ENCODE data around the gene MET. TPM values are rescaled to one million over a fixed set of nuclear protein-coding genes. Genes with fewer than 3 reads are reported as not detected.

MET gene
- total RNA-seq, 1 donor from 2014 or later: 0.56 TPM

DNA sequence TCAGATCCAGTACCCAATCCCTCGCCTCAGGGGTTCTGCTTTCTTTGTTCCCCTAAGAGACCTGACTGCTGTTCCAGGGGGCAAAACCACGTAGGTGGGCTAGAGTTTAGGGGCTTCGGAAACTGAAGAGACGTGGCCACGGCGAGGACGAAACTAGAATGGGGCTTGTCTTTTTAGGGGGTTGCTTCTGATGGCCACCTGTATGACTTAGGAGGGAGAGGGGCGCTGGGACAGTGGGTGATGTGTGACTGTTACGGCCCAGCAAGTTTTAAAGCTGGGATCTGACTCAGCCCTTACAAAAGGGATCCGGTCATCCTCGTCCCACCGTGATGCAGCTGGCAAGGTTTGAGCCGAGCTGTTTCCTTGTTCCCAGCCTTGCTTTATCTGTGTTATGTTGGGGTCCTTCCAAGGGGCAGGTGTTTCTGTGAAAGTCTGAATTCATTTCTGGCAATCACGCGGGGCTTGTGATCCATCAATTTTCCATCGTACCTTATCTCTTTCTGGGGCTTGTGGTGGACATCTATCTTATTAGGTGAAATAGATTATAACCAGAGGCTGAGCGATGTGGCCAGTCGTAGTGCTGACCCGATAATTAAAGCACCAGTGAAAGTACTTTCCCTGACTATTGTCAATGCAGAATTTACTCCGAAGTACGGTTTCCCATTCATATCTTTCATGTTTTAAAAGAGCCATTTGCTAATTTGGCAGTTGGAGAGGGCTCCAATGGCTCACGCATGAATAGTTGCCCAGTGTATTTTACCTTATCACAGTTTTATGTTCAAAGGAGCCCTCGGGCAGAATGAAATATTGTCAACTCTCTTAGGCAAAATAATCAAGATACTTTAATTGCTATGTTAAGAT, 830 bp downstream of the MET start:
- no peak for DNase-seq
- Mint-ChIP-seq H3K4me3 (ENCODE audit: unreplicated experiment) (peak overlapping the region; percentile 77), H3K4me1 (ENCODE audit: low read depth, unreplicated experiment) (peaks cover 5% of the 10 kb centered on the region), H3K36me3 (ENCODE audit: unreplicated experiment) (no peaks in the 10 kb centered on the region), H3K9me3 (ENCODE audit: unreplicated experiment) (peaks cover 2% of the 10 kb centered on the region), H3K27me3 (ENCODE audit: unreplicated experiment) (peaks cover 7% of the 10 kb centered on the region), H3K27ac (ENCODE audit: unreplicated experiment) (peak overlapping the region; percentile 46)
- TF ChIP-seq, protein P1, sequence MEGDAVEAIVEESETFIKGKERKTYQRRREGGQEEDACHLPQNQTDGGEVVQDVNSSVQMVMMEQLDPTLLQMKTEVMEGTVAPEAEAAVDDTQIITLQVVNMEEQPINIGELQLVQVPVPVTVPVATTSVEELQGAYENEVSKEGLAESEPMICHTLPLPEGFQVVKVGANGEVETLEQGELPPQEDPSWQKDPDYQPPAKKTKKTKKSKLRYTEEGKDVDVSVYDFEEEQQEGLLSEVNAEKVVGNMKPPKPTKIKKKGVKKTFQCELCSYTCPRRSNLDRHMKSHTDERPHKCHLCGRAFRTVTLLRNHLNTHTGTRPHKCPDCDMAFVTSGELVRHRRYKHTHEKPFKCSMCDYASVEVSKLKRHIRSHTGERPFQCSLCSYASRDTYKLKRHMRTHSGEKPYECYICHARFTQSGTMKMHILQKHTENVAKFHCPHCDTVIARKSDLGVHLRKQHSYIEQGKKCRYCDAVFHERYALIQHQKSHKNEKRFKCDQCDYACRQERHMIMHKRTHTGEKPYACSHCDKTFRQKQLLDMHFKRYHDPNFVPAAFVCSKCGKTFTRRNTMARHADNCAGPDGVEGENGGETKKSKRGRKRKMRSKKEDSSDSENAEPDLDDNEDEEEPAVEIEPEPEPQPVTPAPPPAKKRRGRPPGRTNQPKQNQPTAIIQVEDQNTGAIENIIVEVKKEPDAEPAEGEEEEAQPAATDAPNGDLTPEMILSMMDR (IDR thresholded peaks at IDR 0.05; ENCODE audit: partially characterized antibody, unreplicated experiment): no peak

DNA sequence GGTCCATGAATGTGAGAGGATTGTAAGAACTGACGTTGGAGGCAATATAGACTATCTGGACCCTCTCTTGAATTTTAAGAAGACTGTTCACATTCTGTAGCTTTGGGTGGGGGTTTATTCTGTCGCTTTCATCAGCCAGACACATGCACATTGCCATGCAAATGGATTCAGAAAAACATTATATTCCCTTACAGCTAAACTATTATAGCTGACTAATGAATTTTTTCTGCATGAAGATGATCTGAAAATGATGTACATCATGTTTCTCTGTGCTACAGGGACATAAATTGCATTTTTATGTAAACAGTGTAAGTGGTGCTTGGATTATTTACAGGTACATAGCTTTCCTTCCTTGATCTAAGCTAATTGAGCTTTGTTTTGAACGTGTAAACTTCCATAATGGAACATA, 1.5 kb downstream of the MET start:
- Mint-ChIP-seq H3K27me3 (ENCODE audit: unreplicated experiment) (peaks cover 7% of the 10 kb centered on the region), H3K27ac (ENCODE audit: unreplicated experiment) (no peak overlapping the region)

DNA sequence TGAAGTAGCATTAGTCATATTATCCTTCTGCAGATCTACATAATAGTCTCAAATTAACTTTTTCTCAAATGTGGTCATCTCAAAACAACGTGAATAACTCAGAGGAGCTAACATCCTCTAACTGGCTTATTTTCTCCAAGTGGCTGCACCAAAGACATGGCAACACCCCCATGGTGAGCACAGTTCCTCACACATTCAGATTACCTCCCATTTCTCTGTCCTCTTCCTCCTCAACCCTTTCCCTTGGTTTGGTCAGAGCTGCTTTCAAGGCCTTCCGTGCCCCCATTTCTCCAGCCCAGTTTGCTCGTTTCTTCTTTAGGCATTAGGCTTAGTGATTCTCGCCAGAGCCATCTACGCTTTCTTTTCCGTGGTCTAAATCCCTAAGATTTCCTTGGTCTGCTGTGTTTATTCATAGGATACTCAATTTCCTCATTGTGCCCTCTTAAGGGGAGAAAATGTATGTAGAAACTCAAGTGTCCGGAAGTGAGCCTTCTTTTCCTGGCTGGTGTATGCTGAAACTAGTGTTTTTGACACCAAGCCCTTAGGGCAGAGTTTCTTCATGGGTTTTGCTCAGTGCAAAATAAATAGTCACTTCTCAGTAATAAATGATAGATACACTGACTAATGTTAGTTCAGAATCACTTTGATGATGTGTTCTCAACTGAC, 2.6 kb downstream of the MET start:
- Mint-ChIP-seq H3K27me3 (ENCODE audit: unreplicated experiment) (peaks cover 7% of the 10 kb centered on the region), H3K36me3 (ENCODE audit: unreplicated experiment) (no peaks in the 10 kb centered on the region), H3K27ac (ENCODE audit: unreplicated experiment) (no peak overlapping the region), H3K9me3 (ENCODE audit: unreplicated experiment) (peaks cover 2% of the 10 kb centered on the region), H3K4me3 (ENCODE audit: unreplicated experiment) (no peak overlapping the region), H3K4me1 (ENCODE audit: low read depth, unreplicated experiment) (peaks cover 8% of the 10 kb centered on the region)
- TF ChIP-seq, protein P1 (IDR thresholded peaks at IDR 0.05; ENCODE audit: partially characterized antibody, unreplicated experiment): no peak
- DNase-seq: no peak

More for the DNA sequence above, 1.5 kb downstream of the MET start:
- no peak overlapping the region for H3K4me3 Mint-ChIP-seq (ENCODE audit: unreplicated experiment)
- H3K9me3 Mint-ChIP-seq (ENCODE audit: unreplicated experiment): peaks cover 2% of the 10 kb centered on the region
- H3K4me1 Mint-ChIP-seq (ENCODE audit: low read depth, unreplicated experiment): peaks cover 6% of the 10 kb centered on the region
- no peaks in the 10 kb centered on the region for H3K36me3 Mint-ChIP-seq (ENCODE audit: unreplicated experiment)
- TF ChIP-seq, protein P1 (IDR thresholded peaks at IDR 0.05; ENCODE audit: partially characterized antibody, unreplicated experiment): no peak
- no peak for DNase-seq

DNA sequence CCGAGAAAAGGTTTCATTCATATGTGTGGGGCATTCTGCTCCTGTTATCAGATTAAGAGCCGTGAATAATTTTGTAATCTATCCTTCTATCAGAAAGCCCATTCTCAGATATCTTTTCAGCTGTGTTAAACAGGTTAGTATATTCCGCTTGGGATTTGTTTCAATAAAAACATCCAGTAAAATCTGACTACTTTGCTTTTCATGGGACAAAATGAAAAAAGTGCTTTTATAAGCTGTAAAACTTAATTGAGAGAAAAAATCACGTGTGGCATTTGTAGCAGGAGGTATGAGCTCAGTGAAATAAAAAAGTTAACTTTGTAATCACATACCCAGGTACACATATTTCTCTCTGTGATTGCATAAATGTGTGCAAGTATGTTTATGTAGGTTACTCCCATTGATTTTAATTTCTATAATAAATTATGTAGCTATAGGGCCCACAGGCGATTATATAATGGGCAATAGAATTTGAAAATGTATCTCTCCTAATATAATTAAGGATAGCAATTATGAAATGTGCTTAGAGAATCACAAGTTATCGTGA, 3.9 kb downstream of the MET start:
- peaks cover 8% of the 10 kb centered on the region for H3K4me1 Mint-ChIP-seq (ENCODE audit: low read depth, unreplicated experiment)
- H3K27me3 Mint-ChIP-seq (ENCODE audit: unreplicated experiment): peaks cover 7% of the 10 kb centered on the region
- H3K27ac Mint-ChIP-seq (ENCODE audit: unreplicated experiment): no peak overlapping the region
- peaks cover 2% of the 10 kb centered on the region for H3K9me3 Mint-ChIP-seq (ENCODE audit: unreplicated experiment)
- TF ChIP-seq, protein P1 (IDR thresholded peaks at IDR 0.05; ENCODE audit: partially characterized antibody, unreplicated experiment): no peak
- H3K36me3 Mint-ChIP-seq (ENCODE audit: unreplicated experiment): no peaks in the 10 kb centered on the region
- DNase-seq: no peak
- H3K4me3 Mint-ChIP-seq (ENCODE audit: unreplicated experiment): no peak overlapping the region

All from glutamatergic neuron (in vitro differentiated cells).